ENCODE results near the gene PRSS36.
"Not testable (repeated sequence)": the region's sequence is repeated elsewhere in the genome, so short reads cannot be mapped to it uniquely, and the experiment has no call there.

PRSS36 gene

GRCh38 chr16:31183432-31184428, 33.9 kb upstream of the PRSS36 start:
- DNase-seq (ENCODE audit: low spot score): no peak

GRCh38 chr16:31182391-31182790, 32.5 kb upstream of the PRSS36 start:
- DNase-seq (ENCODE audit: low spot score): no peak

GRCh38 chr16:31181102-31181830, 31.4 kb upstream of the PRSS36 start:
- DNase-seq (ENCODE audit: low spot score): peak; percentile 37

- peak; percentile 91 for DNase-seq (ENCODE audit: low spot score)
Observed at GRCh38 chr16:31179747-31180459, 30.0 kb upstream of the PRSS36 start, which contains the start of gene FUS. Gene FUS, plus strand, starts transcription at chr16:31180139. Its CDS starts 76 bp downstream, at chr16:31180215.

GRCh38 chr16:31179219-31179746, 29.4 kb upstream of the PRSS36 start:
- DNase-seq (ENCODE audit: low spot score): no peak

GRCh38 chr16:31177136-31177535, 27.3 kb upstream of the PRSS36 start:
- peak; percentile 49 for DNase-seq (ENCODE audit: low spot score)

GRCh38 chr16:31170048-31170447, 20.2 kb upstream of the PRSS36 start:
- DNase-seq (ENCODE audit: low spot score): not testable (repeated sequence)

GRCh38 chr16:31168848-31169247, 19.0 kb upstream of the PRSS36 start:
- DNase-seq (ENCODE audit: low spot score): no peak

- DNase-seq (ENCODE audit: low spot score): no peak
Observed at GRCh38 chr16:31167315-31167714, 17.4 kb upstream of the PRSS36 start.

GRCh38 chr16:31157136-31157535, 7.3 kb upstream of the PRSS36 start:
- no peak for DNase-seq (ENCODE audit: low spot score)

GRCh38 chr16:31150976-31151375, 1.1 kb upstream of the PRSS36 start:
- not testable (repeated sequence) for DNase-seq (ENCODE audit: low spot score)

GRCh38 chr16:31149332-31149731, 534 bp downstream of the PRSS36 start:
- DNase-seq (ENCODE audit: low spot score): no peak

GRCh38 chr16:31148896-31149295, 970 bp downstream of the PRSS36 start:
- no peak for DNase-seq (ENCODE audit: low spot score)

GRCh38 chr16:31148281-31148728, 1.6 kb downstream of the PRSS36 start:
- no peak for DNase-seq (ENCODE audit: low spot score)

GRCh38 chr16:31147574-31147973, 2.3 kb downstream of the PRSS36 start:
- no peak for DNase-seq (ENCODE audit: low spot score)

- DNase-seq (ENCODE audit: low spot score): no peak
Observed at GRCh38 chr16:31145398-31145990, 4.4 kb downstream of the PRSS36 start.

GRCh38 chr16:31144418-31144817, 5.4 kb downstream of the PRSS36 start:
- not testable (repeated sequence) for DNase-seq (ENCODE audit: low spot score)

- no peak for DNase-seq (ENCODE audit: low spot score)
Observed at GRCh38 chr16:31143694-31144148, 6.1 kb downstream of the PRSS36 start.

GRCh38 chr16:31143011-31143693, 6.7 kb downstream of the PRSS36 start:
- no peak for DNase-seq (ENCODE audit: low spot score)

- peak; percentile 99 for DNase-seq (ENCODE audit: low spot score)
Observed at GRCh38 chr16:31142109-31143010, 7.5 kb downstream of the PRSS36 start.

Data from activated CD4-positive, alpha-beta T cell treated with anti-CD3 and anti-CD28 coated beads, Interleukin-2, Interleukin-4, amounts not matched to agents 100 ng/mL and 50 ng/mL, durations not matched to agents 16 hours and 8 hours (primary cell).